CD4-positive, CD25-positive, alpha-beta regulatory T cell (primary cell): ENCODE measurements around the gene ENGASE. TPM values are rescaled to one million over a fixed set of nuclear protein-coding genes. Genes with fewer than 3 reads are reported as not detected.

Source experiments
- ATAC-seq, 2 donors: fragments of 150-1000 bp; cut with Tn5 transposase; one replicate each; pipeline ENCODE4 v1.10.0; 2021; ENCODE audit warnings: low read depth in 2 of 2, moderate number of reproducible peaks in 2 of 2, moderate library complexity in 1 of 2
- DNase-seq, 3 donors: peaks; one replicate each; pipeline versions ENCODE4 v3.0.0 to v3.0.0-alpha.2; 2012 to 2022; ENCODE audit warnings: mixed read lengths in 1 of 3
- H3K27ac ChIP-seq: one replicate; pipeline ENCODE4 v1.7.0; 2013; ENCODE audit warnings: mild to moderate bottlenecking, low read length; ENCODE audit not compliant: insufficient read depth, poor library complexity, severe bottlenecking
- H3K27me3 ChIP-seq: one replicate; pipeline ENCODE4 v1.7.0; 2013; ENCODE audit warnings: low read length; ENCODE audit not compliant: control insufficient read depth, insufficient read depth
- H3K36me3 ChIP-seq: one replicate; pipeline ENCODE4 v1.7.0; 2013; ENCODE audit warnings: mild to moderate bottlenecking, low read length, moderate library complexity; ENCODE audit not compliant: control insufficient read depth, insufficient read depth
- H3K4me1 ChIP-seq: 2 replicates; pipeline ENCODE4 v1.7.0; 2013; ENCODE audit warnings: mild to moderate bottlenecking, low read length; ENCODE audit not compliant: insufficient read depth, control insufficient read depth, poor library complexity, severe bottlenecking
- H3K4me3 ChIP-seq: one replicate; pipeline ENCODE4 v1.7.0; 2013; ENCODE audit warnings: low read depth, mild to moderate bottlenecking, low read length, moderate library complexity
- H3K9me3 ChIP-seq, 2 experiments: 1 replicate in 1 of 2; 2 replicates in 1 of 2; pipeline ENCODE4 v1.7.0; 2013; ENCODE audit warnings: low read length in 2 of 2, mild to moderate bottlenecking in 1 of 2, moderate library complexity in 1 of 2; ENCODE audit not compliant: control insufficient read depth in 2 of 2
- H3K27ac Mint-ChIP-seq, 3 donors: one replicate each; pipeline ENCODE4 v1.8.0; 2020 to 2022; ENCODE audit warnings: mild to moderate bottlenecking in 3 of 3, mixed read lengths in 3 of 3, moderate library complexity in 2 of 3
- H3K27me3 Mint-ChIP-seq: one replicate; pipeline ENCODE4 v1.8.0; 2022; ENCODE audit warnings: mild to moderate bottlenecking, mixed read lengths
- H3K36me3 Mint-ChIP-seq: one replicate; pipeline ENCODE4 v1.8.0; 2020; ENCODE audit warnings: mixed read lengths
- H3K4me1 Mint-ChIP-seq, 4 donors: one replicate each; pipeline ENCODE4 v1.8.0; 2020 to 2022; ENCODE audit warnings: mixed read lengths in 4 of 4, mild to moderate bottlenecking in 1 of 4
- H3K4me3 Mint-ChIP-seq, 4 donors: one replicate each; pipeline ENCODE4 v1.8.0; 2020 to 2022; ENCODE audit warnings: mild to moderate bottlenecking in 4 of 4, mixed read lengths in 4 of 4, moderate library complexity in 3 of 4
- H3K9me3 Mint-ChIP-seq, 7 donors: one replicate each; pipeline ENCODE4 v1.8.0; 2020 to 2022; ENCODE audit warnings: mixed read lengths in 7 of 7, mild to moderate bottlenecking in 3 of 7, moderate library complexity in 2 of 7
- polyA plus RNA-seq, 4 donors: library from polyadenylated mRNA; unstranded; fragments of 300-500 nt; fragmentation: Illumina TruSeq; gene quantifications; one replicate each; pipeline ENCODE4 v1.2.3, GENCODE V29; 2021
- total RNA-seq: library from RNA; stranded (reverse); gene quantifications from one replicate; pipeline ENCODE4 v1.2.3, GENCODE V29; 2022

Gene ENGASE
- total and polyA plus RNA-seq, 5 donors from 2014 or later: 1.1 to 91.9 (median 2.6) TPM

DNA sequence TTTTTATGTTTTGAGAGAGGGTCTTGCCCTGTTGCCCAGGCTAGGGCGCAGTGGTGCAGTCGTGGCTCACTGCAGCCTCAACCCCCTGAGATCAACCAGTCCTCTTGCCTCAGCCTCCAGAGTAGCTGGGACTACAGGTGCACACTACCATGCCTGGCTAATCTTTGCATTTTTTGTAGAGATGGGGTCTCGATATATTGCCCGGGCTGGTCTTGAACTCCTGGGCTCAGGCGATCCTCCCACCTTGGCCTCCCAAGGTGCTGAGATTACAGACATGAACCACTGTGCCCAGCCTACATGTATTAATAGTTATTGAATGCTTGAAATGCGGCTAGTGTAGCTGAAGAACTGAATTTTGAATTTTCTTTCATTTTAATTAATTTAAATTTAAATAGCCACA lies 38.4 kb upstream of the ENGASE start:
- Mint-ChIP-seq H3K4me3 (no peak overlapping the region), H3K9me3 (no peaks in the 10 kb centered on the region), H3K27ac (no peak overlapping the region), H3K27me3 (peaks cover 11% of the 10 kb centered on the region), H3K4me1 (no peaks in the 10 kb centered on the region), H3K36me3 (no peaks in the 10 kb centered on the region)
- no peak overlapping the region for H3K4me3 ChIP-seq
- no peaks in the 10 kb centered on the region for H3K4me1 ChIP-seq
- H3K27me3 ChIP-seq: no peaks in the 10 kb centered on the region
- no peaks in the 10 kb centered on the region for H3K36me3 ChIP-seq
- ATAC-seq: no peak
- H3K27ac ChIP-seq: no peak overlapping the region
- no peaks in the 10 kb centered on the region for H3K9me3 ChIP-seq
- DNase-seq: no peak

DNA sequence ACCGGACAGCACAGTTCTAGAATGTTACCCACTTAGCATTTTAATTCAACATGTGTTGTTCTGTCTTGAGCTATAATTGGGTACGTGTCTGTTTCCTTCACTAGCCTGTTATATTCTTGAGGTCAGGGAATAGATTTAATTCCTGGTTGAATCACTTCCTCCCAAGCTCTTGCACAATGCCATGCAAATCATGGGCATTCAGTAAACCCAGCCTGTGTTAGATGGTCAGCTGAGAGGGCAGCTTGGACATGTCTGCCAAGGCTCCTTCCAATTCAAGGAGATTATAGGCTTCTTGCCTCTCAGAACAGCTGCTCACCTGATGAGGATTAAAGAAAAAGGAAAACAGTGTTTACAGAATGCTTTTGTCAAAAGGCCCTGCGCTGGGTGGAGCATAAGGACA lies 38.0 kb upstream of the ENGASE start:
- no peak for ATAC-seq
- Mint-ChIP-seq H3K27me3 (peaks cover 11% of the 10 kb centered on the region), H3K4me3 (no peak overlapping the region), H3K4me1 (no peaks in the 10 kb centered on the region), H3K9me3 (no peaks in the 10 kb centered on the region), H3K27ac (no peak overlapping the region), H3K36me3 (no peaks in the 10 kb centered on the region)
- DNase-seq: no peak
- H3K4me1 ChIP-seq: no peaks in the 10 kb centered on the region
- no peak overlapping the region for H3K4me3 ChIP-seq
- no peaks in the 10 kb centered on the region for H3K36me3 ChIP-seq
- no peaks in the 10 kb centered on the region for H3K9me3 ChIP-seq
- no peaks in the 10 kb centered on the region for H3K27me3 ChIP-seq
- H3K27ac ChIP-seq: no peak overlapping the region

DNA sequence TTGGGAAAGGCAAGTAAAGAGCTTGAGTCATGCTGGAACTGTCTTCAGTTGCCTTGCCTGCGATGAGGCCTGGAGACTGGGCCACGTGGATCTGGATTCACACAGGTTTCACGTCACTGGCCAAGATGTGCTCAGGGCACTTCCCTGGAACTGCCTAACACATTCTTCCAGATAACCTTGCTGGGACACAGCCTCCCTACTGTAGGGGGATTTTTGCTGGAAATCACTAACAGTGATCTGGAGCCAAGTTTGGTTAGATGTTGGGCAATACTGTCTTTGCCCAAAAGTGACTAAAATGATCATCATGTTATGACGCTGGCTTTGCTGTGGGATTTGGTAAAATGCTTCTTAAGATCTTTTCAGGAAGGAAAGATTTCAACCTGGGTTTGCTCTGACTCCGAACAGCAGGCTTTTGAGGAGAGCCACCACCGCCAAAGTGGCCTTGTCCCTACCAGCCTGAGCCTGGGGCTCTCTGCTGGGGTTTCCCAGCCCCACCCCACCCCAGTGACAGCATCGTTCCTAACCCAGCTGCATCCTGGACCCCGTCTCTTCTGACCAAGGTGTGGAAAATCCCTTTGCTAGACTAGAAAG lies 36.0 kb upstream of the ENGASE start:
- H3K27ac ChIP-seq: no peak overlapping the region
- no peaks in the 10 kb centered on the region for H3K36me3 ChIP-seq
- no peaks in the 10 kb centered on the region for H3K27me3 ChIP-seq
- Mint-ChIP-seq H3K4me1 (peaks cover 0 to 4% (median 0%) of the 10 kb centered on the region in 4 donors), H3K9me3 (peaks cover 0 to 1% (median 0%) of the 10 kb centered on the region in 7 donors), H3K36me3 (no peaks in the 10 kb centered on the region), H3K27me3 (peaks cover 6% of the 10 kb centered on the region), H3K27ac (no peak overlapping the region), H3K4me3 (no peak overlapping the region)
- H3K4me3 ChIP-seq: no peak overlapping the region
- no peak for DNase-seq
- H3K4me1 ChIP-seq: no peaks in the 10 kb centered on the region
- ATAC-seq: no peak
- H3K9me3 ChIP-seq: no peaks in the 10 kb centered on the region

DNA sequence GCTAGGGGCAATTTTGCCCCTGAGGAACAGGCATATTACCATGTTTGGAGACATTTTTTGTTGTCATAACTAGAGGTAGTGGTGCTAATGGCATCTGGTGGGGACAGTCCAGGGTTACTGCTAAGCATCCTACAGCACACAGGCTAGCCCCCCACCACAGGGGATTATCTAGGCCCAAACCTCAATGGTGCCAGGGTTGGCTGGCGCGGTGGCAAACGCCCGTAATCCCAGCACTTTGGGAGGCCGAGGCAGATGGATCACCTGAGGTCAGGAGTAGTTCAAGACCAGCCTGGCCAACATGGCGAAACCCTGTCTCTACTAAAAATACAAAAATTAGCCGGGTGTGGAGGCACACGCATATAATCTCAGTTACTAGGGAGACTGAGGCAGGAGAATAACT lies 35.5 kb upstream of the ENGASE start:
- no peak overlapping the region for H3K27ac ChIP-seq
- no peak overlapping the region for H3K27ac Mint-ChIP-seq
- H3K27me3 Mint-ChIP-seq: peaks cover 2% of the 10 kb centered on the region
- no peak for DNase-seq
- peaks cover 0 to 4% (median 0%) of the 10 kb centered on the region in 4 donors for H3K4me1 Mint-ChIP-seq
- H3K4me3 ChIP-seq: no peak overlapping the region
- ATAC-seq: no peak
- H3K4me1 ChIP-seq: no peaks in the 10 kb centered on the region
- no peak overlapping the region for H3K4me3 Mint-ChIP-seq
- H3K27me3 ChIP-seq: no peaks in the 10 kb centered on the region
- no peaks in the 10 kb centered on the region for H3K36me3 ChIP-seq
- no peaks in the 10 kb centered on the region for H3K9me3 ChIP-seq
- no peaks in the 10 kb centered on the region for H3K36me3 Mint-ChIP-seq
- H3K9me3 Mint-ChIP-seq: peaks cover 0 to 1% (median 0%) of the 10 kb centered on the region in 7 donors

DNA sequence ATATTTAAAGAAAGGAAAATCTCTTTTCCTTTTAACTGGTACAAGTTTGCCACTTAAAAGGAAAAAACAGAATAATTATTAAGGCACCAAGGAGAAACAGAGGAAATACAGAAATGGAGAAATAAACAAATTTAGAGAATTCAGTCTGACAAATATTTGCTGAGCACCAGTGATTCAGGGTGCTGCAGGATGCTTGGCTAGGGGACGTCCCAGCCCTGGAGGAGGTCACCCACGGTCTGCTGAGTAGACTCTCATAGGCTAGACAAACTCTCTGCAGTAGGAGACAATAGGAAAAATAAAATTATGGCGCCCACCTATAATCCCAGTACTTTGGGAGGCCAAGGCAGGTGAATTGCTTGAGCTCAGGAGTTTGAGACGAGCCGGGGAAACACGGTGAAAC lies 34.7 kb upstream of the ENGASE start:
- no peaks in the 10 kb centered on the region for H3K36me3 ChIP-seq
- H3K27me3 ChIP-seq: no peaks in the 10 kb centered on the region
- no peaks in the 10 kb centered on the region for H3K9me3 ChIP-seq
- Mint-ChIP-seq H3K36me3 (no peaks in the 10 kb centered on the region), H3K27me3 (no peaks in the 10 kb centered on the region), H3K27ac (no peak overlapping the region), H3K4me3 (no peak overlapping the region), H3K4me1 (peaks cover 0 to 4% (median 0%) of the 10 kb centered on the region in 4 donors), H3K9me3 (peaks cover 0 to 1% (median 0%) of the 10 kb centered on the region in 7 donors)
- no peak overlapping the region for H3K4me3 ChIP-seq
- H3K27ac ChIP-seq: no peak overlapping the region
- ATAC-seq (no peak), DNase-seq (no peak)
- H3K4me1 ChIP-seq: no peaks in the 10 kb centered on the region

DNA sequence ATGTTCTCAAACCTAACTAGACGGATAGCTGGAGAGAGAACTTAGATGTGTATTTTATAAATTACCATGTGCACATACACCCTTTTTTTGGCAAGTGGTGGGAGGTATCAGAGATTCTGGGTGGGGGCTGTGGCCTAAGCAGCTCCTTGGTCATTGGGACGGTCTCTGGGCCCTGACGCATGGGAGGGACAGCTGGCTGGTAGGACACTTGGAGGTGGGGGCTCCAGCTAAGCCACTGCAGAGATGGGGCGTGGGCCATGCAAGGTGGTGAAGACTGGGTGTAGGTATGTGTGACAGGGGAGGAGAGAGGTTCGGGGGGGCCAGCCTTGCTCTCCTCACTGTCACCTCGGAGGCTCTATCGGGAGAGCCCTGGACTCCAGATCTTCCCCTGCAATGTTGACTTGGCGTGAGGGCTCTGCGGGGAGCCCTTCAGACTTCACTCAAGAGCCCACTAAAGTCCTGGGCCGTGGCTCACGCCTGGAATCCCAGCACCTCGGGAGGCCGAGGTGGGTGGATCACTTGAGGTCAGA lies 33.5 kb upstream of the ENGASE start:
- H3K27me3 Mint-ChIP-seq: no peaks in the 10 kb centered on the region
- Histone ChIP-seq H3K27ac (no peak overlapping the region), H3K4me1 (no peaks in the 10 kb centered on the region), H3K27me3 (no peaks in the 10 kb centered on the region), H3K9me3 (no peaks in the 10 kb centered on the region), H3K4me3 (no peak overlapping the region), H3K36me3 (no peaks in the 10 kb centered on the region)
- no peaks in the 10 kb centered on the region for H3K36me3 Mint-ChIP-seq
- H3K9me3 Mint-ChIP-seq: peaks cover 0 to 1% (median 0%) of the 10 kb centered on the region in 7 donors
- DNase-seq (no peak), ATAC-seq (no peak)
- peaks cover 0 to 9% (median 4%) of the 10 kb centered on the region in 4 donors for H3K4me1 Mint-ChIP-seq
- no peak overlapping the region for H3K27ac Mint-ChIP-seq
- no peak overlapping the region for H3K4me3 Mint-ChIP-seq

DNA sequence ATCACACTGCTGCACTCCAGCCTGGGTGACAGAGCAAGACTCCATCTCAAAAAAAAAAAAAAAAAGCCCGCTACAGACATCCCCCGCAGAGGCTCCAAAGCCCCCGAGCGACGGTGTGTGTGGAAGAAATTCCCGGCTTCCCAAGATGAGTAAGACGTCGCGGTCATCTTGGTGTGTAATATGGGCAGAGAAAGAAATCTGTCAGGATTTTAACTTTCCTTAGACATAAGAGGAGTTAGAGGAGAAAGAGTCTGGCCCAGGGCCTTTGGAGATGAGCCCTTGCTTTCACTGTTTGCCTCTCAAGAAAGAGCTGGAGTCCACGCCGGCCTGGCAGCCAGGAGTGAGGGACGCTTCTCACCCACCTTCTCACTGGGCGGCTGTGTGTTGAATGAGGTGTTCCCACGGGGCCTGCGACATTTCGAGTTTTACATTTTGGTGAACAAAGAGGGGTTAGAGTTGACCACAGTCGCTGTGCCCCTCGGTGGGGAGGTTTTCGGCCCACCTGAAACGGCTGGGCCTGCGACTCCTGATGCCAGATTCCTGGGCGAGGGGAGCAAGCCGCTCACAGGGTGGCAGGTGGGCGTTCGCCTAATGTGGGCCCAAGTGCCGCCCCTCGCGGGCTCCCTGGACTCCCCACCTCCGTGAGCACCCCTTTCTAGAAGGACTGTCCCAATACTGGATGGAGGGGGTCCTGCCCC lies 32.8 kb upstream of the ENGASE start:
- no peaks in the 10 kb centered on the region for H3K27me3 ChIP-seq
- H3K9me3 Mint-ChIP-seq: peaks cover 0 to 1% (median 0%) of the 10 kb centered on the region in 7 donors
- DNase-seq (no peak), ATAC-seq (peak in 1 of 2 donors; percentile 18)
- H3K4me1 Mint-ChIP-seq: peaks cover 0 to 9% (median 4%) of the 10 kb centered on the region in 4 donors
- H3K27ac ChIP-seq: no peak overlapping the region
- no peaks in the 10 kb centered on the region for H3K9me3 ChIP-seq
- H3K36me3 ChIP-seq: no peaks in the 10 kb centered on the region
- H3K36me3 Mint-ChIP-seq: no peaks in the 10 kb centered on the region
- H3K4me1 ChIP-seq: no peaks in the 10 kb centered on the region
- no peaks in the 10 kb centered on the region for H3K27me3 Mint-ChIP-seq
- no peak overlapping the region for H3K4me3 Mint-ChIP-seq
- H3K4me3 ChIP-seq: no peak overlapping the region
- no peak overlapping the region for H3K27ac Mint-ChIP-seq
